GM13977 (cell line): ENCODE data around the gene SNX18.

Experiments used
- DNase-seq: peaks from one replicate; pipeline ENCODE4 v3.0.0; 2012; ENCODE audit warnings: low spot score
- CTCF ChIP-seq: IDR thresholded peaks from 2 replicates; pipeline ENCODE4 v1.5.1; 2012; ENCODE audit warnings: mild to moderate bottlenecking, control low read depth; ENCODE audit not compliant: insufficient read depth; ENCODE audit errors: extremely low read depth, missing control alignments
- in situ Hi-C: fragments of 300-500 bp; cut with MboI; formaldehyde crosslinking; loops from one replicate; pipeline ENCODE4 v1.12.0; 2022; ENCODE audit warnings: low sequenced_read_pairs, low pct_unique_long_range_greater_than_20kb, mixed read lengths, inconsistent platforms; ENCODE audit not compliant: unreplicated experiment

Gene SNX18

GRCh38 chr5:54581831-54582548 is 64.4 kb downstream of the SNX18 start:
- DNase-seq: no peak
- no peak for TF ChIP-seq CTCF
- in situ Hi-C loops: no loop called here

GRCh38 chr5:54586336-54586735 is 68.8 kb downstream of the SNX18 start:
- no peak for DNase-seq
- TF ChIP-seq CTCF: no peak
- in situ Hi-C loops: no loop called here

GRCh38 chr5:54589786-54590185 is 72.2 kb downstream of the SNX18 start:
- DNase-seq: no peak
- in situ Hi-C loops: no loop called here
- no peak for TF ChIP-seq CTCF

GRCh38 chr5:54590824-54591223 is 73.3 kb downstream of the SNX18 start:
- no peak for TF ChIP-seq CTCF
- no peak for DNase-seq
- in situ Hi-C loops: no loop called here

GRCh38 chr5:54593779-54594178 is 76.2 kb downstream of the SNX18 start:
- in situ Hi-C loops: no loop called here
- DNase-seq: no peak
- no peak for TF ChIP-seq CTCF

GRCh38 chr5:54594181-54594580 is 76.6 kb downstream of the SNX18 start:
- no peak for TF ChIP-seq CTCF
- DNase-seq: no peak
- in situ Hi-C loops: no loop called here
